Panc1 (cell line): ENCODE results near the gene SUMF1. TPM values are rescaled to one million over a fixed set of nuclear protein-coding genes. Genes with fewer than 3 reads are reported as not detected.

Experiments
- ATAC-seq: fragments of 200-7000 bp; cut with Tn5 transposase; 2 replicates; pipeline ENCODE4 v1.9.1; 2020; ENCODE audit warnings: mild to moderate bottlenecking, moderate library complexity
- BruUV-seq: library from RNA; stranded (reverse); fragments of 400-500 nt; replicated peaks from 2 replicates; lab custom pipeline; 2021; lab: Mats Ljungman, UMichigan
- CTCF ChIA-PET: fragments of 300-600 bp; sonication (Branson Sonifier 250); formaldehyde crosslinking; loops from one replicate; lab custom pipeline; 2022; ENCODE audit warnings: antibody characterized with exemption; lab: Charles Lee
- POLR2A ChIA-PET: fragments of 300-600 bp; sonication (Branson Sonifier 250); formaldehyde crosslinking; loops from one replicate; lab custom pipeline; 2022; ENCODE audit warnings: antibody characterized with exemption; lab: Charles Lee
- DNase-seq: peaks from one replicate; pipeline ENCODE4 v3.0.0-alpha.2; 2010; ENCODE audit warnings: low read depth, low spot score
- H3K27ac ChIP-seq: 2 replicates; pipeline ENCODE4 v1.5.1; 2011; ENCODE audit warnings: mild to moderate bottlenecking, low read length, inconsistent platforms
- H3K27me3 ChIP-seq: fragments of 200-500 bp; sonication (Bioruptor generic); 2 replicates; pipeline ENCODE4 v1.6.0; 2014; ENCODE audit warnings: low read length, inconsistent platforms; ENCODE audit not compliant: control insufficient read depth, insufficient read depth
- H3K36me3 ChIP-seq: fragments of 200-500 bp; sonication (Bioruptor generic); 2 replicates; pipeline ENCODE4 v1.5.1; 2014; ENCODE audit warnings: inconsistent platforms, mild to moderate bottlenecking, low read length, moderate library complexity; ENCODE audit not compliant: control insufficient read depth, insufficient read depth
- H3K4me1 ChIP-seq: 2 replicates; pipeline ENCODE4 v1.5.1; 2011; ENCODE audit warnings: inconsistent platforms, mild to moderate bottlenecking, low read length, moderate library complexity; ENCODE audit not compliant: control insufficient read depth, insufficient read depth
- H3K4me3 ChIP-seq, 2 experiments: 2 replicates each; pipeline ENCODE4 v1.5.1; 2011 to 2012; ENCODE audit warnings: low read depth in 2 of 2, low read length in 2 of 2, mild to moderate bottlenecking in 2 of 2, inconsistent platforms in 1 of 2, moderate library complexity in 1 of 2
- H3K9me3 ChIP-seq: fragments of 200-500 bp; sonication (Bioruptor generic); 2 replicates; pipeline ENCODE4 v1.5.1; 2014; ENCODE audit warnings: low read depth, mild to moderate bottlenecking, inconsistent platforms, low read length, moderate library complexity; ENCODE audit not compliant: control insufficient read depth, insufficient read depth
- CTCF ChIP-seq: fragments of 450-650 bp; IDR thresholded peaks from 2 replicates; pipeline ENCODE4 v1.5.1; 2017; ENCODE audit warnings: mild to moderate bottlenecking
- POLR2AphosphoS5 ChIP-seq: IDR thresholded peaks from 2 replicates; pipeline ENCODE4 v1.6.1; 2012; ENCODE audit warnings: mild to moderate bottlenecking, low read depth, low read length, moderate library complexity
- REST ChIP-seq, 2 experiments: IDR thresholded peaks; 2 replicates each; pipeline ENCODE4 v1.6.1; 2011 to 2012; ENCODE audit warnings: low read depth in 2 of 2, control low read depth in 1 of 2, low read length in 1 of 2, mild to moderate bottlenecking in 1 of 2, moderate library complexity in 1 of 2; ENCODE audit not compliant: insufficient read depth in 1 of 2
- SIN3A ChIP-seq: IDR thresholded peaks from 2 replicates; pipeline ENCODE4 v1.6.1; 2012; ENCODE audit warnings: low read depth, mild to moderate bottlenecking, low read length, moderate library complexity, borderline replicate concordance; ENCODE audit not compliant: insufficient read depth
- TCF7L2 ChIP-seq: IDR thresholded peaks from 2 replicates; pipeline ENCODE4 v1.6.1; 2011; ENCODE audit warnings: mild to moderate bottlenecking, low read depth, low read length, inconsistent platforms
- in situ Hi-C: cut with HindIII; loops from 2 replicates; pipeline ENCODE4 v1.10.0; 2016; ENCODE audit warnings: low sequenced_read_pairs, low pct_unique_long_range_greater_than_20kb
- intact Hi-C: fragments of 100-400 bp; cut with micrococcal nuclease; formaldehyde crosslinking; loops from one replicate; pipeline ENCODE4 v1.10.0; 2022; ENCODE audit not compliant: unreplicated experiment
- total RNA-seq: library from RNA; stranded (reverse); gene quantifications from one replicate; pipeline ENCODE4 v1.2.1, GENCODE V29; 2021; ENCODE audit not compliant: unreplicated experiment

Gene SUMF1
- total RNA-seq, 1 experiment from 2014 or later: 15.5 TPM

- ChIA-PET CTCF (no interaction called here), POLR2A (no interaction called here)
- Histone ChIP-seq H3K27ac (no peak overlapping the region), H3K27me3 (no peaks in the 10 kb centered on the region), H3K4me1 (no peaks in the 10 kb centered on the region), H3K36me3 (no peaks in the 10 kb centered on the region), H3K9me3 (no peaks in the 10 kb centered on the region), H3K4me3 (no peak overlapping the region)
- ATAC-seq (no peak), DNase-seq (no peak)
- intact Hi-C loops: no loop called here
- in situ Hi-C loops: no loop called here
- no TSS peak for BruUV-seq
- TF ChIP-seq TCF7L2 (no peak), REST (IDR thresholded peaks at IDR 0.05; ENCODE audit: insufficient read depth in 1 of 2, low read depth in 2 of 2, low read length in 1 of 2) (no peak), SIN3A (no peak), POLR2AphosphoS5 (no peak)
Observed at GRCh38 chr3:4409415-4409814, 57.7 kb downstream of the SUMF1 start.

- ChIA-PET CTCF (no interaction called here), POLR2A (no interaction called here)
- intact Hi-C loops (no loop called here), in situ Hi-C loops (no loop called here)
- Histone ChIP-seq H3K27ac (no peak overlapping the region), H3K9me3 (no peaks in the 10 kb centered on the region), H3K4me1 (no peaks in the 10 kb centered on the region), H3K36me3 (no peaks in the 10 kb centered on the region), H3K27me3 (no peaks in the 10 kb centered on the region), H3K4me3 (no peak overlapping the region)
- DNase-seq: no peak
- ATAC-seq: no peak
- no TSS peak for BruUV-seq
- TF ChIP-seq REST (IDR thresholded peaks at IDR 0.05; ENCODE audit: insufficient read depth in 1 of 2, low read depth in 2 of 2, low read length in 1 of 2): no peak
- TF ChIP-seq POLR2AphosphoS5: no peak
- no peak for TF ChIP-seq SIN3A
- no peak for TF ChIP-seq CTCF
- TF ChIP-seq TCF7L2: no peak
Observed at GRCh38 chr3:4408958-4409357, 58.1 kb downstream of the SUMF1 start.
